GM21786 (cell line): Measurements from ENCODE around the gene PCDHB4.
"Not testable (repeated sequence)": the region's sequence is repeated elsewhere in the genome, so short reads cannot be mapped to it uniquely, and the experiment has no call there.

Experiments used
- ATAC-seq: cut with Tn5 transposase; IDR thresholded peaks from one replicate; pipeline ENCODE4 v1.9.1; 2021; ENCODE audit not compliant: unreplicated experiment

The PCDHB4 gene

GRCh38 chr5:141149812-141150211, 28.2 kb downstream of the PCDHB4 start, which contains the start of gene PCDHB6:
TSS of gene PCDHB6 (plus strand) at chr5:141150057. CDS start at chr5:141150258, 201 bp downstream.
- no peak for ATAC-seq

GRCh38 chr5:141150224-141150992, 28.8 kb downstream of the PCDHB4 start:
- ATAC-seq = no peak

GRCh38 chr5:141150993-141151325, 29.3 kb downstream of the PCDHB4 start:
- ATAC-seq = no peak

DNA sequence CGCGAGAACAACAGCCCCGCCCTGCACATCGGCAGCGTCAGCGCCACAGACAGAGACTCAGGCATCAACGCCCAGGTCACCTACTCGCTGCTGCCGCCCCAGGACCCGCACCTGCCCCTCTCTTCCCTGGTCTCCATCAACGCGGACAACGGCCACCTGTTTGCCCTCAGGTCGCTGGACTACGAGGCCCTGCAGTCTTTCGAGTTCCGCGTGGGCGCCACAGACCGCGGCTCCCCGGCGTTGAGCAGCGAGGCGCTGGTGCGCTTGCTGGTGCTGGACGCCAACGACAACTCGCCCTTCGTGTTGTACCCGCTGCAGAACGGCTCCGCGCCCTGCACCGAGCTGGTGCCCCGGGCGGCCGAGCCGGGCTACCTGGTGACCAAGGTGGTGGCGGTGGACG, 30.0 kb downstream of the PCDHB4 start:
- ATAC-seq = not testable (repeated sequence)

- not testable (repeated sequence) for ATAC-seq
Observed at GRCh38 chr5:141152096-141152495, 30.5 kb downstream of the PCDHB4 start.

GRCh38 chr5:141155540-141156374, 34.1 kb downstream of the PCDHB4 start:
- ATAC-seq = no peak

DNA sequence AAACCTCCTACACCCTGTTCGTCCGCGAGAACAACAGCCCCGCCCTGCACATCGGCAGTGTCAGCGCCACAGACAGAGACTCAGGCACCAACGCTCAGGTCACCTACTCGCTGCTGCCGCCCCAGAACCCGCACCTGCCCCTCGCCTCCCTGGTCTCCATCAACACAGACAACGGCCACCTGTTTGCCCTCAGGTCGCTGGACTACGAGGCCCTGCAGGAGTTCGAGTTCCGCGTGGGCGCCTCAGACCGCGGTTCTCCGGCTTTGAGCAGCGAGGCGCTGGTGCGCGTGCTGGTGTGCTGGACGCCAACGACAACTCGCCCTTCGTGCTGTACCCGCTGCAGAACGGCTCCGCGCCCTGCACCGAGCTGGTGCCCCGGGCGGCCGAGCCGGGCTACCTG, 35.7 kb downstream of the PCDHB4 start:
- ATAC-seq = not testable (repeated sequence)

DNA sequence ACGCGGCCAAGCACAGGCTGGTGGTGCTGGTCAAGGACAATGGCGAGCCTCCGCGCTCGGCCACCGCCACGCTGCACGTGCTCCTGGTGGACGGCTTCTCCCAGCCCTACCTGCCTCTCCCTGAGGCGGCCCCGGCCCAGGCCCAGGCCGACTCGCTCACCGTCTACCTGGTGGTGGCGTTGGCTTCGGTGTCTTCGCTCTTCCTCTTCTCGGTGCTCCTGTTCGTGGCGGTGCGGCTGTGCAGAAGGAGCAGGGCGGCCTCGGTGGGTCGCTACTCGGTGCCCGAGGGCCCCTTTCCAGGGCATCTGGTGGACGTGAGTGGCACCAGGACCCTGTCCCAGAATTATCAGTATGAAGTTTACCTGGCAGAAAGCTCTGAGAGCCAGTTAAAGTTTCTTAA, 36.3 kb downstream of the PCDHB4 start:
- not testable (repeated sequence) for ATAC-seq

DNA sequence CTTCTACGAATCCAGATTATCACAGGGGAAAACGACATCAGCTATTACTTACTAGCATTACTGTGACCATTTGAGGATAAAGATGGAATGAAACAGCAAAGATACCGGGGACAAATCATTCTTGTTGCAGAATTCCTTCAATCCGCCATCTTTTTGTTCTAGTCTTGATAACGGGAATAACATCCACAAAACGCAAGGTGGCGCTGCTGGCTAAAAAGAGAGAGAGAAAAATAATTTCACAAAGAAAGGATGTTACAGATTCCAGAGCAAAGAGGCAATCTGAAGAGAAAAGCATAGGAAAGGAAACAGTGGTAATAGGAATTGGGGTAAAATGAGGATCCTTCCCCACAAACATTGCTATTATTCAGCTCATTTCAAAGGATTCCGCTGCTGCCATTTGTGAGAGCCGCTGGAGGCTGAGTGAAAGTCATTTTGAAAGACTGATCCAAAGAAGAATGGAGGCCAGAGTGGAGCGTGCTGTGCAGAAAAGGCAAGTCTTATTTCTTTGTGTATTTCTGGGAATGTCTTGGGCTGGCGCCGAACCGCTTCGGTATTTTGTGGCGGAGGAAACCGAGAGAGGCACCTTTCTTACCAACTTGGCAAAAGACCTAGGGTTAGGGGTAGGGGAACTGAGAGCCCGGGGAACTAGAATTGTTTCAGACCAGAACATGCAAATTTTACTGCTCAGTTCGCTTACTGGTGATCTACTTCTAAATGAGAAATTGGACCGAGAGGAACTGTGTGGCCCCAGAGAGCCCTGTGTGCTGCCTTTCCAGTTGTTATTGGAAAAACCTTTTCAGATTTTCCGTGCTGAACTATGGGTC, 51.0 kb downstream of the PCDHB4 start, which contains the start of gene PCDHB7:
Gene PCDHB7, plus strand, starts transcription at position 264 of the 824 bp plus-strand sequence. Its CDS starts 192 bp downstream, at position 456.
- no peak for ATAC-seq

DNA sequence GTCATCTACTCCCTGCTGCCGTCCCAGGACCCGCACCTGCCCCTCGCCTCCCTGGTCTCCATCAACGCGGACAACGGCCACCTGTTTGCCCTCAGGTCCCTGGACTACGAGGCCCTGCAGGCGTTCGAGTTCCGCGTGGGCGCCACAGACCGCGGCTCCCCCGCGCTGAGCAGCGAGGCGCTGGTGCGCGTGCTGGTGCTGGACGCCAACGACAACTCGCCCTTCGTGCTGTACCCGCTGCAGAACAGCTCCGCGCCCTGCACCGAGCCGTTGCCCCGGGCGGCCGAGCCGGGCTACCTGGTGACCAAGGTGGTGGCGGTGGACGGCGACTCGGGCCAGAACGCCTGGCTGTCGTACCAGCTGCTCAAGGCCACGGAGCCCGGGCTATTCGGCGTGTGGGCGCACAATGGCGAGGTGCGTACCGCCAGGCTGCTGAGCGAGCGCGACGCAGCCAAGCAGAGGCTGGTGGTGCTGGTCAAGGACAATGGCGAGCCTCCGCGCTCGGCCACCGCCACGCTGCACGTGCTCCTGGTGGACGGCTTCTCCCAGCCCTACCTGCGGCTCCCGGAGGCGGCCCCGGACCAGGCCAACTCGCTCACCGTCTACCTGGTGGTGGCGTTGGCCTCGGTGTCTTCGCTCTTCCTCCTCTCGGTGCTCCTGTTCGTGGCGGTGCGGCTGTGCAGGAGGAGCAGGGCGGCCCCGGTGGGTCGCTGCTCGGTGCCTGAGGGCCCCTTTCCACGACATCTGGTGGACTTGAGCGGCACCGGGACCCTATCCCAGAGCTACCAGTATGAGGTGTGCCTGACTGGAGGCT, 52.9 kb downstream of the PCDHB4 start:
- ATAC-seq = not testable (repeated sequence)
